Stimulated activated CD8-positive, alpha-beta memory T cell treated with anti-CD3 and anti-CD28 coated beads, Interleukin-15, amount 100 ng/mL, for 48 hours (primary cell): Measurements from ENCODE around the gene ZNF536.
"Not testable (repeated sequence)": the region's sequence is repeated elsewhere in the genome, so short reads cannot be mapped to it uniquely, and the experiment has no call there.

ENCODE experiments used
- DNase-seq, 2 donors: peaks; one replicate each; pipeline ENCODE4 v3.0.0-alpha.2; 2020; ENCODE audit warnings: low read depth in 2 of 2

ZNF536 gene

GRCh38 chr19:30446850-30447552 lies 74.8 kb downstream of the ZNF536 start:
- DNase-seq = no peak

GRCh38 chr19:30447553-30447870 lies 75.3 kb downstream of the ZNF536 start:
- DNase-seq = no peak

GRCh38 chr19:30448386-30449077 lies 76.3 kb downstream of the ZNF536 start:
- no peak for DNase-seq

- DNase-seq = no peak
Observed at GRCh38 chr19:30449078-30449590, 77.0 kb downstream of the ZNF536 start.

GRCh38 chr19:30449673-30450072 lies 77.5 kb downstream of the ZNF536 start:
- no peak for DNase-seq

- DNase-seq = no peak
Observed at GRCh38 chr19:30450100-30450499, 77.9 kb downstream of the ZNF536 start.

GRCh38 chr19:30450835-30451321 lies 78.7 kb downstream of the ZNF536 start:
- no peak for DNase-seq

- DNase-seq = no peak
Observed at GRCh38 chr19:30452931-30453330, 80.7 kb downstream of the ZNF536 start.

GRCh38 chr19:30453743-30454142 lies 81.6 kb downstream of the ZNF536 start:
- DNase-seq = no peak

- no peak for DNase-seq
Observed at GRCh38 chr19:30455881-30456280, 83.7 kb downstream of the ZNF536 start.

GRCh38 chr19:30457484-30457883 lies 85.3 kb downstream of the ZNF536 start:
- DNase-seq = no peak

GRCh38 chr19:30459859-30460258 lies 87.7 kb downstream of the ZNF536 start:
- DNase-seq = no peak

- DNase-seq = no peak
Observed at GRCh38 chr19:30464162-30464561, 92.0 kb downstream of the ZNF536 start.

GRCh38 chr19:30466598-30466997 lies 94.4 kb downstream of the ZNF536 start:
- DNase-seq = not testable (repeated sequence)

- DNase-seq = no peak
Observed at GRCh38 chr19:30467239-30467638, 95.1 kb downstream of the ZNF536 start.

- no peak for DNase-seq
Observed at GRCh38 chr19:30469774-30470173, 97.6 kb downstream of the ZNF536 start.

- no peak for DNase-seq
Observed at GRCh38 chr19:30471441-30471840, 99.3 kb downstream of the ZNF536 start.

- no peak for DNase-seq
Observed at GRCh38 chr19:30473334-30473867, 101.2 kb downstream of the ZNF536 start.

- no peak for DNase-seq
Observed at GRCh38 chr19:30476997-30477396, 104.8 kb downstream of the ZNF536 start.

- DNase-seq = no peak
Observed at GRCh38 chr19:30479231-30479630, 107.0 kb downstream of the ZNF536 start.

- DNase-seq = no peak
Observed at GRCh38 chr19:30480097-30480496, 107.9 kb downstream of the ZNF536 start.

GRCh38 chr19:30481063-30481462 lies 108.9 kb downstream of the ZNF536 start:
- no peak for DNase-seq

- DNase-seq = no peak
Observed at GRCh38 chr19:30481823-30482222, 109.6 kb downstream of the ZNF536 start.
